Fibroblast of pulmonary artery (primary cell): ENCODE data around the gene CAV3.
A peak's percentile ranks its signal among the peaks of the same experiment; 100 is the strongest.

Source experiments
- DNase-seq: peaks from one replicate; pipeline ENCODE4 v3.0.0-alpha.2; 2010; ENCODE audit warnings: low read depth
- H3K4me3 ChIP-seq: replicated peaks from 2 replicates; pipeline ENCODE4 v1.5.1; 2011; ENCODE audit warnings: low read depth, mild to moderate bottlenecking, control low read depth, low read length, moderate library complexity
- TF ChIP-seq, protein P1 (sequence below): IDR thresholded peaks from 2 replicates; pipeline ENCODE4 v1.5.1; 2011; ENCODE audit warnings: mild to moderate bottlenecking, control low read depth, low read length, inconsistent platforms; ENCODE audit errors: missing control alignments

Gene CAV3

DNA sequence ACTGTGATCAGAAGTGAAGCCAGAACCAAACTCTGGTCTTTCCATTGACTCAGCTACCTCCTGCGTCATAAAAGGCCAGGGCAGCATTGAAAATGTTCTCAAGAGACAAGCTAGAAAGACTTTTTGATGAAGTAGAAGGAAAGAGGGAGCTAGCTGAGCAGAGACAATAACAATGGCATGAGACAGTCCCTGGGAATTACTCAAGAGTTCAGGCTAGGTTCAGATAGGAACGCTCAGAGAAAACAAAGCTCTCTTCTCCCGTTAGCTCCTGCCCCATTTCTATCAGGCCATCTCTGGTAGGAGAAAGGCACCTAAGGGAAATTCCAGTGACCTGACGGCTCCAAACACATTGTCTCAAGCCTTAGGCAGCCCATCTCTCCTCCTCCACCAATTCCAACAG lies 42.8 kb downstream of the CAV3 start:
- peak; percentile 97 for DNase-seq
- TF ChIP-seq, protein P1, sequence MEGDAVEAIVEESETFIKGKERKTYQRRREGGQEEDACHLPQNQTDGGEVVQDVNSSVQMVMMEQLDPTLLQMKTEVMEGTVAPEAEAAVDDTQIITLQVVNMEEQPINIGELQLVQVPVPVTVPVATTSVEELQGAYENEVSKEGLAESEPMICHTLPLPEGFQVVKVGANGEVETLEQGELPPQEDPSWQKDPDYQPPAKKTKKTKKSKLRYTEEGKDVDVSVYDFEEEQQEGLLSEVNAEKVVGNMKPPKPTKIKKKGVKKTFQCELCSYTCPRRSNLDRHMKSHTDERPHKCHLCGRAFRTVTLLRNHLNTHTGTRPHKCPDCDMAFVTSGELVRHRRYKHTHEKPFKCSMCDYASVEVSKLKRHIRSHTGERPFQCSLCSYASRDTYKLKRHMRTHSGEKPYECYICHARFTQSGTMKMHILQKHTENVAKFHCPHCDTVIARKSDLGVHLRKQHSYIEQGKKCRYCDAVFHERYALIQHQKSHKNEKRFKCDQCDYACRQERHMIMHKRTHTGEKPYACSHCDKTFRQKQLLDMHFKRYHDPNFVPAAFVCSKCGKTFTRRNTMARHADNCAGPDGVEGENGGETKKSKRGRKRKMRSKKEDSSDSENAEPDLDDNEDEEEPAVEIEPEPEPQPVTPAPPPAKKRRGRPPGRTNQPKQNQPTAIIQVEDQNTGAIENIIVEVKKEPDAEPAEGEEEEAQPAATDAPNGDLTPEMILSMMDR: no peak
- H3K4me3 ChIP-seq: no peak overlapping the region

DNA sequence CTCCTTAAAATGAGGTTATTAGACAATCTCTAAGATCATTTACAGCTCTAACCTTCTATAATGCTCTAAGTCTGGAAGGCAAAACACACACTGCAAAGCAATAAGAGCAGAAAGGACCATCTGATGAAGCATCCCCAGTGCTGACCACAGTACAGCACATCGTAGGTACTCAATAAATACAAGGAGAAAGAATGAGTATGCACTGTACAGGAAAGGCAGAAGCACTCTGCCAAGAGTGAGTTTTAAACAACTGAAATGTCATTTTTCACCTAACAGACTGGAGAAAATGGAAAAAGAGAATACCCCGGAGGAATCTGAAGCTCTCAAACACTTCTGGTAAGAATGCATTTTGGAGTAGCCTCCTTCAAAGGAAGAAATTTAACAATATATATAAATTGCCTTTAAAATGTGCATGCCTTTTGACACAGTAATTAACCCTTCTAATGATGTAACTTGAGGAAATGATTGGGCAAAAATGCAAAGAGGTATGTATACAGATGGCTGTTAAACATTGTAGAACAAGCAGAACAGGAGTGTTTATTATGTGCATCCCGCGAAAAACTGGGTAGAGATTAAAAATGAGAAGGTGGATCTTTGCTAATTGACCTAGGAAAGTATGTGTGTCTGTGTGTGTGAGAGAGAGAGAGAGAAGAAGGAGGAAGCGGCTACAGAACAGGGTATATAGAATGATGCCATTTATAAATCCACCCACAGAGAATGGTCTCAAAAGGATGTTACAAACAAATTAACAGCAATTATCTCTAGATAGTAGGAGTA lies 43.8 kb downstream of the CAV3 start:
- TF ChIP-seq, protein P1: no peak
- H3K4me3 ChIP-seq: no peak overlapping the region
- DNase-seq: no peak

DNA sequence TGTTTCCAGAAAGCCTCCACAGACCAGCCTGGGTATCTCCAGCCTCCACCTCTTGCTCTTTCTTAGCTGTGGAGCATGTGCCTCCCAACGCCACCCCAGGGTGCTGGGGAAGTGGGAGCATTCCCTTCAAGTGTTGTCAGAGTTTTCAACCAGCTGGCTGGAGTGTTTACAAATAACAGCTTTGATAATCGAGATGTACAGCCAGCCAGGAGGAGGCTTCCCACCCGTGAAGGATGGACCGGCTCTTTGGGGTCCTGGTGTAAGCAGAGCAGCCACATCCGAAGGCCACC lies 44.3 kb downstream of the CAV3 start:
- H3K4me3 ChIP-seq: no peak overlapping the region
- TF ChIP-seq, protein P1: no peak
- no peak for DNase-seq

DNA sequence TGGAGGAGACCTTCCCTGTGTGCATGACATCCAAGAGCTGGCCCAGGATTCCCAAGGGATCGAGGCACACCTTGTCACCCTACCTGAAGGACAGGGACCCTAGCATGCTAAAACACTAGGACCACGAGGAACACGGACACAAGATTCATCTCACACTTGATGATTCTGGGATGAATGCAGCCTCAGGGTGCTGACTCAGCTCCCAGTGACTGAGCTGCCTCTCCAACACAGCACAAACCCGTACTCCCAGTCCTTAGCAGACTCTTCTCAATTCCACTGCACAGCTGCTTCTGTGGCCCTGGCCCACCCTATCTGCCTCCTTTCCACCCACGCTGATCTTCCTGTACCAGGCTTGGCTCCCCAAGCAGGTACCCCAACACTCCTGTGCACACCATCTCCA lies 44.9 kb downstream of the CAV3 start:
- TF ChIP-seq, protein P1: no peak
- DNase-seq: no peak
- H3K4me3 ChIP-seq: no peak overlapping the region

DNA sequence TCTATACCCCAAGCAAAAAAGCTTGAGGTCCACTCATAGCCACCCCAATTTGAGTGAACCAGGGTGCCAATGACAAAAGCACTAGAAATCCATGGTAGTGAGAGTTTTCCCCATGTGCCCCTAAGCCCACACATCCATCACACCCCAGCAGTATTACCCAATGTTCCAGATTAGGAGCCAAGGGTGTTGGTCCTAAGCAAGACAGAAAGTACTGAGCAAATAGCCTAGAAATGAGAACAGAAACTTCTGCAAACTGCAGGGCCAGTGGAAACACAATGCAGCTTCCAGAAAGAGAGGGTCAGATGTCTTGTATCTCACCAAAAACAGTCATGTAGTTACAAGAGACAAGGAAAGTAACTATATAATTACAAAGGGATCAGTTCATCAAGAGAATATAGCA lies 46.7 kb downstream of the CAV3 start:
- H3K4me3 ChIP-seq: no peak overlapping the region
- no peak for DNase-seq
- TF ChIP-seq, protein P1: no peak

DNA sequence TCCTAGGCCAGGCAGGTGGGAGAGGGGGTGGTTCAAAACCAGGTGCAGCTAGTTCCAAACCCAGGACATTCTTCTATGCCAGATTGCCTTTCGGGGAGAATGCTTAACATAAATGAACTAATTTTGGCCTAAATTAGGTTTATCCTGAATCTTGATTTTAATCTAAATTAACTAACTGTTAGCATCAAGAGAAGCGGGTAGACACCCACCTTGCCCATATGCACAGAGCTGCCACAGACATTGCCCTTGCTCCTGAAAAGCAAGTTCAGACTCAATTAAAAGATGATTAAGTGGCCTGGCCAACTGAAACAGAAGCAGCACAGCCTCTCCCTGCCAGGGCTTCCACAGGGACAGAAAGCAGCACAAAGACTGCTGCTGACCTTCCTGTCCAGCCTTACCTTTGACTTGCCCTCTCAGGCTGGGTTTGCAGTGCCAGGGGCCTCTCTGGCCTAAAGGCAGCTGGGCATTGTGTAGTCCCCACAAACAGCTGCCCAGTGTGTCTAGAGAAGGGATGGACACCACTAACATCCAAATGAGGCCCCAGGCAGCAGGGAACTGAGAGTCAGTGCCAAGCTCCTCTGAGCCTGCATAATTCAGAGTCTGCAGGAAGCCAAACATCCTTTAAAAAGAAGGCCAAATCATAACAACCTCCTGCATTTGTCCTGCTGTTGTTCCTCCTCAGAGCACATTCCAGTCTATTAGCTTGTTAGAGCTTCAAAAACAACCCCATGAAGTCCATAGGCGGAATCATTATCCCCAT lies 51.3 kb downstream of the CAV3 start:
- no peak for DNase-seq
- TF ChIP-seq, protein P1: no peak
- H3K4me3 ChIP-seq: no peak overlapping the region
